ENCODE results near the gene KNDC1.
"Not testable (repeated sequence)": the region's sequence is repeated elsewhere in the genome, so short reads cannot be mapped to it uniquely, and the experiment has no call there.

The KNDC1 gene

DNA sequence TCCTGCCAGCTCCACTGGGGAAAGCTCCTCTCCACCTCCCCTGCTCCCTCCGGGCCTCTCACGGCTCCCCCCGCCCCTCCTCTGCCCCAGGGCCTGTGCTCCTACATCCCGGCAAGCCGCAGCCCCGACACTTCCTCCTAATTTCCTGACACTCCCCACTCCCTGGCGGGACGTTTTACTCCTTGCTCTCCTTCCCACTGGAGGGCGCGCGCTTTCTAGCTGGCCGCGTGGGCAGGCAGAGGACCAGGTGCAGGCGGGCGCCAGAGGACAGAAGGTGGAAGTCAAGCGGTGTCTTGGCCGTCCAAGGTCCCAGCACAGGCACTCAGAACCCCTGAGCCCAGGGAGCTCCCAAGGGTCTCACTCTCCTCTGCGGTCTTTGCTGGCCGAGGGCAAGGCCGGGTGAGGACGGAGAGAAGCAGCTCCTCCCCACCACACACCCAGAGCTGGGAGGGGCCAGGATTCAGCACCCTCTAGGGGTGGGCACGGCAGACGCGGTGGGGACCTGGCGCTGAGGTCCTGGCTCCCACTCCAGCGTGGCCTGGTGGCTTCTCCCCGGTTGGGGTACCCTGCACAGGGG, 97.6 kb downstream of the KNDC1 start:
- DNase-seq = peak in 6 of 58 donors; percentile 11 to 27 (median 18)

DNA sequence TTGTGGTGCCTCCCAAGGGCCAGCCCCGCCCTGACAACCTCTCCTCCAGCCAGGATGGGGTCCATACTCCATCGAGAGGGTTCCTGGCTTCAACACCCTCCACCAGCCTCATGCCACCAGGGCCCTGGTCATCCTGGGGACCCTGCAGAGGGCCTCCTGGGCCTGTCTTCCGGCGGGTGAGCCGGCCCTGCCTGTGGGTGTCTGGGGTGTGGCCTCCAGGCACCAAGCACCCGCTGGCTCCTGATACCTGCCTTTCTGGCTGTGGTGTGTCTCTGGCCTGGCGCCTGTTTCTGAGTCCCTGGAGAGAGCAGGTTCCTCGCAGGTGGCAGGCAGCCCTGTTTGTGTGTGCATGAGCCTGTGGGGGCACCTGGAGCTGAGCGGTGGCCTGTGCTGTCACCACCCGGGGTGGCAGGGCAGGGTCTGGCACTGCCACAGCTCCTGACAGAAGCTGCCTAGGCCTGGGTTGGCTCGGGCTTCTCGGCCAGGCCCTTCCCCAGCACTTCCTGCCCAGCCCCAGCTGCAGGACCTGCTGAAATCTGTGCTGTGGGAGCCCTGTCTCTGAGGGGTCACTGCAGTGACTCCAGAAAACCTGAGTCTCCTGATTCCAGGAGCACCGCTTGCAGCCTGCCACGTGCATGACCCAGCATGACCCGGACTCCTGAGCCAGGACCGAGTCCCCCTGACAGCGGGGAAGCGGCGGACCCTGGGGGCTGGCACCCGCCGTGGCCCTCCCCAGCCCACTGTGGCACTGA, 98.2 kb downstream of the KNDC1 start:
- no peak for DNase-seq

DNA sequence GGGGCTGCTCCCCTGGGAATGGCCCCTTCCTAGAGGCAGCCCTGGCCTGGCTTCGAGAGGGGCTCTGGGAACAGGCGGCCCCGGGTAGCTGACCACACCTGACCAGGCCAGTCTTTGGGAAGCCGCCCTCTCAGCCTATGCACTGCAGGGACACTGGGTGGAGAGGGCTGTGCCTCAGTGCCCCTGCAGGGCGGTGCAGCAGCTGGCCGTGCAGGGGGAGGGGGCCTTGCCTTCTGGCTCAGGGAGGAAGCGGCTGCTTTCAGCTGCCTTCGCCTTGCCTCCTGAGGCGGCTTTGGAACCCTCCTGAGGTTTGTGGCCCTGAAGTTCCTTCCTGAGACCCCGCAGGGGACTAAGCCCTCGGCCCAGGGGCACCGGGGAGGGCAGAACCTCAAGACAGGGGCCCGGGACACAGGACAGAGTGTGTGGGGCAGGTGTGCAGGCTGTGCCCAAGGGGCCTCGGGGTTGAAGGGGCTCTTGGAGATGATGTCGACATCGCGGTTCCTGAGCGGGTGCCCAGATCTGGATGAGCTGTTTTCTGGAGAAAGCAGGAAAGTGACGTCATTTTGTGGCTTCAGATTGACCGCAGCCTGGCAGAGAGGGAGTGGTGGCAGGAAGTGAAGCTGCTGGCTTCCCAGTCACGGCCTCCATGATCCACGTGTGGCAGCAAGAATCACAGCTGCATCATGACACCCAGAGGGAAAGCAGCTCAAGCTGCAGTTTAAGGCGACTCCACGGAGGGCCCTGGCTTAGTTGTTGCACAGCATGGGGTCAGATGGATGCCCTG, 99.0 kb downstream of the KNDC1 start:
- peak in 34 of 58 donors; percentile 8 to 73 (median 32) for DNase-seq

DNA sequence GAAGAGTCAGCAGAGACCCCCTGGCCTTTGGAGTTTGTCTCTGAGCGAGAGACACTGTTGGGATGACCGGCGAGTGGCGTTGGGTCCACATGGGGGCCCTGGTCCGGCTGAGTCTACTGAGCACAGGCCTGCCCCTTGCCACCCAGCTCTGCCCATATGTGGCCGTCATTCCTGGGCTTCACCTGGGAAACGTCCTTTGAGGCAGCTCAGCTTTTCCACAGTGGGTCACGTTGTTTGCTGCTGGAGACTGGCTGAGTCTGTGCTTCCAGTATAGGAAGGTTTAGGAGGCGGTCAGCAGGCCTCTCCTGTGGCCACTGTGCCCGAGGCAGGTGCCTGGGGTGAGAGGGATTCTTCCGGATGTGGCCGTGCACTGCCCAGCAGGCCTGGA, 99.6 kb downstream of the KNDC1 start:
- no peak for DNase-seq

DNA sequence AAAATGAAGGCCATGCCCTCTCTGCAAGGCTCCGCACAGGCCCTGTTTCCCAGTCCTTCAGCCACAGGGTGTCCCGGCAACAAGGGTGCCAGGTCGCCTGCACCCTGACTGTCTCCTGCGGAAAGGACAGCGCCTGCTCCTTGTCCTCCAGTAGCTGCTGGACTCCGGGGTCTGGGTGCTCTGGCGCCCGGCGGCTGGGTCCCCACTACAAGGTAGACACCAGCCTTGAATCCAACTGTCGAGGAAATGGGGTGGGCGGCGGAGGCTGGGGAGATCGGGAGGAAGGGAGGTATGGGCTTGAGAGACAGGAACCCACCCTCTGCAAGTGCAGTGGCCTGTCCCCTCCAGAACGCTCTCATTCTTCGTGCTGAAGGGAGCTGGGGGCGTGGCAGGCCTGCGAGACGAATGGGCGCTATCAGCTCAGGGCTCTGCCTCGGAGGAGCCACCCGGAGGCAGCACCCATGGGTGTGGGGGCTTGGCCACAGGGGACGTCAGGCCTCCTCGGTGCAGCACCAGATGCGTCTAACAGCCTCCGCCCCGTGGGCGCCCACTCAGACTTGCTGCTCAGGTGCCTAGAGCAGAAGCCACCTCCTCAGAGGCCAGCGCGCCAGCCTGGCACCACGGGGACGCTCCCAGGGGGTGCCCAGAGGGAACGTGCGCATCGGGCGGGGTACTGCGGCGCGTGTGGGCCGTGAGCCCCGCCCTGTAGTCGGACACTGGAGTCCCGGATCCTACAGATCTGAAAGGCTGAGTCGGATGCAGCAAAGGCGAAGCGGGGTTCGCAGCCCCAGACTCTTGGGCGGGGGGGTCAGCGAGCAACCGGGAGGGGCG, 101.1 kb downstream of the KNDC1 start:
- peak in 26 of 58 donors; percentile 12 to 77 (median 43) for DNase-seq

DNA sequence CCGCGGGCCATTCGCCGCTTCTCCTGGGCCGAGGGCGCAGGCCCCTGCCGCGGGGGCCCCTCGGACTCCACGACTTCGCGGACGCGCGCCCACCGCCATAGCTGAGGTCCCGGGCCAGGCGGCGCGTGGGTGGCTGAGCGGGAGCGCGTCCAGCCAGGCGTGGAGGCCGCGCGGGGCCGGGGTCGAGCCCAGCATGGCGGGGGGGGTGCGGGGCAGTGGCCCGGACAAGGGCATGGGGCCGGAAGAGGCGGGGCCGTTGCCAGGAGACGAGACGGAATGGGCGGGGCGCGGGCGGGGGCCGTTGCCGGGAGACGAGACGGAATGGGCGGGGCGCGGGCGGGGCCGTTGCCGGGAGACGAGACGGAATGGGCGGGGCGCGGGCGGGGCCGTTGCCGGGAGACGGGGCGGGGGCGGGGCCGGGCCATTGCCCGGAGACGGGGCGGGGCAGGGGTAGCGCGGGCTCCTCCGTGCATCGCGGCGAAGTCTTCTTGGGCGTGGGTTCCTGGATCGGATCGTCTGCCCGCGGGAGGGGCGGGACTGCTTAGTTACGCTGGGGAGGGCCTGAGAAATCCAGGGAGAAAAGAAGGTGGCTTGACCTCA, 101.8 kb downstream of the KNDC1 start:
- DNase-seq = peak in 55 of 58 donors; percentile 12 to 95 (median 76)

DNA sequence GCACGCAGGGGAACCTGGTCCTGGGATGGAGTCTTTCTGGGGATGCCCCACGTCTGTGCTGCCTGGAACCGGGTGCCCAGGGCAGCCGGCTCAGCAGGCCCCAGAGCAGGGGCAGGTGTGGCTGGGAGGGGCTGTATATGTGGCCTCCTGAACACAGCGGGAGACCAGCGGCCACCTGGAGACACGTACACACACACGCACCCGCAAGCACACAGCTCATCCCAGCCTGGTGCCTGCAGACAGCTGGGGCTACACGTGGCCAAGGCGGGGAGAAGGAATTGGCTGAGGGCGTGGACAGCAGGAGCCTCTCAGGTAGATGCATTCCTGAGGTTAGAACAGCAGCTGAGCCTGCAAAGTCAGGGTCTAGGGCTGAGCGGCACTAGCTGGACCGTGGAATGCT, 102.7 kb downstream of the KNDC1 start:
- DNase-seq = no peak

DNA sequence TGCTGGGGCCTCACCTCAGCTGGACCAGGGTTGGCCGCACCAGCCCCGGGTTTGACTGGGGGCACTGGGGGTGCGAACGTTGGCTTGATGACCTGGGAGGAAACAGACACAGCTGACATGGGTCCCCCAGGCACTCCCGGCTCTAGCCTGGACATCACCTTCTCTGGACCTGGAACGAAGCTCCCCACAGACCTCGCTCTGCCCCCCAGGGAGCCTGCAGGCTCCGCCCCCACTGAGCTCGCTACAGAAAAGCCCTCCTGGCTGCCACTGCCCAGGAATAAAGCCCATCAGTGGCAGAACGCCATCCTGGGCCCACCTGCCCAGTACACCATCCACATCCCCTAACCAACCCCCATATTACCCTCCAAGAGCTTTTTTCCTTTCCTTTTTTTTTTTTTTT, 103.7 kb downstream of the KNDC1 start:
- no peak for DNase-seq

DNA sequence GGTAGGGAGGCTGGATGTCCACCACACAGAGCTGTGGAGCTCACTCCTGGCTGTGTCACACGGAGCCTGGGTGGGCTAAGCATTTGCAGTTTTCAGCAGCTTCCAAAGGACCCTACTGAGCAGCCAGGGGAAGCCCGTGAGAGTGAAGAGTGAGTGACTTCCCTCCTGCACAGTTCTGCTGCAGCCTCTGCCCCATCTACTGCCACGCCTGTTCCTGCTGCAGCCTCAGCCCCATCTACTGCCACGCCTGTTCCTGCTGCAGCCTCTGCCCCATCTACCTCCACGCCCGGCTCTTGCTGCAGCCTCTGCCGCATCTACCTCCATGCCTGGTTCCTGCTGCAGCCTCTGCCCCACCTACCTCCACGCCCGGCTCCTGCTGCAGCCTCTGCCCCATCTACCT, 104.4 kb downstream of the KNDC1 start:
- DNase-seq = no peak

DNA sequence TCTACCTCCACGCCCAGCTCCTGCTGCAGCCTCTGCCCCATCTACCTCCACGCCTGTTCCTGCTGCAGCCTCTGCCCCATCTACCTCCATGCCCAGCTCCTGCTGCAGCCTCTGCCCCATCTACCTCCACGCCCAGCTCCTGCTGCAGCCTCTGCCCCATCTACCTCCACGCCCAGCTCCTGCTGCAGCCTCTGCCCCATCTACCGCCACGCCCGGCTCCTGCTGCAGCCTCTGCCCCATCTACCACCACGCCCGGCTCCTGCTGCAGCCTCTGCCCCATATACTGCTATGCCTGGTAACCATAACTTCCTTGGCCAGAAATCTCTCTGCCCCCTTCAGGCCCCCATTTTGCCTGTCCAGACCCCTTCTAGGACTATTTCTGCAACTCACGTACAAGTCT, 105.0 kb downstream of the KNDC1 start:
- not testable (repeated sequence) for DNase-seq

DNA sequence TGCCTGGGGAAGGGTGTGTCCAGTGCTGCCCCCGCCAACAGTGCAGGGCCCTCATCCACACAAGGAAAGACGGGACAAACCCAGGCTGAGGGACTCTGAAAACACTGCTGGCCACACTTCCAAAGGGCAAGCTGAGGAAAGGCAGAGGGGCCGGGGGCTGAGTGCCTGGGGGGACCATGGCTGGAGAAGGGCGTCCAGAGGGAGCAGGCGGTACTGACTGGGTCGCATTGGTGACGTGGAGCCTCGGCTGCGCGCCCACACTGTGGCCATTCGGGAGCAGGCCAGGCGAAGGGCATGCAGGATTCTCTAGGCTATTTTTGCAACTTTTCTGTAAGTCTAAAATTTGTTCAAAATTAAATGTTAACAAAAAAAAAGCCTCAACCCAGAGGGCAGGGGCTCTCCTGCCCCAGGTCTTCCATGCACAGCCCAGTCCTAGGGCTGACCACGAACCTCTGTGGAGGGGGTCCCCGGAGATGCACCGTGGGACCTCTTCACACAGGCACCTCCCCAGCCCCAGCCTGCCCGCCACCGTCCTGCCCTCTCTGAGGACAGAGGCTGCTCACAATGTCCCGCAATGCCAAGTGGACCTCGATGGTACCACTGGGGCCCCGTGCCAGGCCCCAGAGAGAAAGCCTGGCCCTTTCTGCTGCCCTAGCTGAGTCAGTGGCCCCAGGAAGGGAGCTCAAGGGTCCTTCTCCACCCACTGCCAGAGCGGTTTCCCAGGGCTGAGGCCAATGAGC, 106.2 kb downstream of the KNDC1 start:
- DNase-seq = no peak

DNA sequence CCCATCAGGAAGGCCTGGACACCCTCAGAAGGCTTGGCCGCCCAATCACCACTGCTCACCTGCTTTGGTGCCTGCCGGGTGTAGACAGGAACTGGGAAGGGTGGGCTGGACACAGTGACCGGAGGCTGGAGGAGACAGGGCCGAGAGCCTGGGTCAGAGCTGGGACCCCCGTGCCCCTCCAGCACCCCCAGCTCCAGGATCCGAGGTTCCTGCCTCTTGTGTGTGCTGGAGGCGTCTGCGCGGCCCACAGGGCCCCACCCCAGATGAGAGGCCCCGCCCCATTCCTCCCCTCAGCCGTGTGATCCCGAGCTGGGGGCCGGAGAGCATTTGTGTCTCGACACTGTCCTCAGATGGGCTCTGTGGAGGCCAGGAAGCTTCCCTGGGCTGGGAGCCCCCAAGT, 107.3 kb downstream of the KNDC1 start:
- no peak for DNase-seq

DNA sequence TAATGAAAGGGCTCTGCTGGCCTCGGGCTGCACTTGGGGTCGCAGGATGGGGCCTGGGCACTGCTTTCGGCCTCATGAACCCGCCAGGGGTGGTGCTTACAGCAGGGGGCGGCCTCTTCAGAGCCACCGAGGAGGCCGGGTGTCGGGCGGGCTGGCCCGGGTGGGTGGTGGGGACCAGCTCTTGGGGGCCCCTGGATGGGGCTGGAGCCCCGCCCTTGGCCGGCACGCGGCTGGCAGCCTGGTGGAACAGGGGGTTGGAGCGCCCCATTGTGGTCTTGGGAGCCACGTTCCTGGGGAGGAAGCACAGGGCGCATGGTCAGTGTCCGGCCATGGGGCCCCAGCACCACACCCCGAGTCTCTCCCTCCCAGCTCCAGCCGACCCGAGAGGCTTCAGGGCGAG, 107.8 kb downstream of the KNDC1 start:
- no peak for DNase-seq

DNA sequence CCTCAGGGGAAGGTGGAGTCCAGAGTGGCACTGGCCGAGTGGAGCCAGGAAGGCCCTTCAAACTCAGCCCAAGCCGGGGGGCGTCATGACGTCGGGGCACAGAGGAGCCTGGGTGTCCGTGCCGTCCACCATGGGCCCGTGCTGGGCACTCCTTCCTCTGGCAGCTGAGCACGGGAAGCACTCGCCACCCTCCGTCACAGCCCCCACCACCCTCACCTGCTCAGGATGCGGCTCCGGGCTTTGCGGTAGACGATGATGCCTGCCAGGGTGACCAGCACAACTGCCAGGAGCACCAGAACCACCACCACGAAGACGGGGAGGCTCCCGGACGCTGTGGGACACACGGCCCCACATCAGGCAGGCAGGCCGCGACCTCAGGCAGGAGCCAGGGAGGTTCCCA, 108.5 kb downstream of the KNDC1 start:
- DNase-seq = no peak

DNA sequence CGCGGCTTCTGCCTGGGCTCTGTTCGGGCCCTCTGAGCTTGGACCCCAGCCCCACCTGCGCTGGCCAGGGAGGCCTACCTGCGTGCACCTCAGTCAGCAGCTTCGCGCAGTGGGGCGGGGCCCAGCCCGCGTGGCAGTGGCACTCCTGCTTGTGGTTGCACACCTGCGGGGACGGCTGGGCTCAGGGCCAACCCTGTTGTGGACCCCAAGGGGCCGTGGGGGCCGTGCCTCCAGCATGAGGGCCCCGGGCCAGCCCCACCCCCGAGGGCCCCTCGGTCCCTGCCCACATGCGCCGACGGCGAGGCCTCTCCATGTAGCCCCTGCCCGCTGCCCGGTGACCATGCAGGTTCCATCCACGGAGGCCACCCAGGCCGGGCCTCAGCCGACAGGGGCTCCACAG, 109.3 kb downstream of the KNDC1 start:
- no peak for DNase-seq

DNA sequence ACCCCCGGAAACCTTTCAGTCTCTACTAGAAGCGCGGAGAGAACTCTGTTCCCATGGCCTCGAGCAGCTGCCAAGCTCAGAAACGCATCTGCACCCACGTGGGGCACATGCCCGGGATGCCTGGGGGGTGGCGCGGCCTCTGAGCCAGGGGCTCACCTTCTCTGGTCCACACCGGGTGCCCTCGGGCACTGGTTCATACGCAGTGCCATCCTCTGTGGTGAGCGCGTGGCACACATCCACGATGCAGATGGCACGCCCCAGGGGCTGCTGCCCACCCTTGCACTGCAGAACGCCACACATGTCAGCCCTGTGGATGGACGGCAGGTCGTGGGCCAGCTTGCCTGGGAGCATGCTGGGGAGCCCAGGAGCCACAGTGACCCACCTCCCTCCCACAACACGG, 110.2 kb downstream of the KNDC1 start:
- no peak for DNase-seq

DNA sequence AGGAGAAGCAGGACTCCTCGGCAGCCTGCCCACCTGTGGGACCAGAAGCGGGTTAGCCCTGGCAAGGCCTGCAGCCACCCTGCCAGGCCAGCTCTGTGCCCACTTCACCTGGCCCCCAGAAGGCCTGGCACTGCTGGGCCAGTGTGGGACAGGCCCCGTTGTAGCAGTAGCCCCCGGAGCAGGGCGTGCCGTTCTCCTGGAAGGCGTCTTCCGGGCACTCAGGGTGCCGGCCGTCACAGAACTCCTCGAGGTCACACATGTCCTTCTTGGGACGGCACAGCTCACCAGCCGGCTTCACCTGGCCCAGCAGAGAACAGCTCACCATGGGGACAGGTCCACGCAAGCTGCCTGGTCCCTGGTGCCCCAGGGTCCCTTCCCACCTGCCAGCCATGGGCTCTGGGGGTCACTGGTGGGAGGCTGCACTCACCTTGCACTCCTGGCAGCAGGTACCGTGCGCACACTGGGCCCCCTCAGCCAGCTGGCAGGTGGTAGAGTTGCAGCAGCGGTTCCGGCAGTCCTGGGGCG, 110.8 kb downstream of the KNDC1 start:
- no peak for DNase-seq

DNA sequence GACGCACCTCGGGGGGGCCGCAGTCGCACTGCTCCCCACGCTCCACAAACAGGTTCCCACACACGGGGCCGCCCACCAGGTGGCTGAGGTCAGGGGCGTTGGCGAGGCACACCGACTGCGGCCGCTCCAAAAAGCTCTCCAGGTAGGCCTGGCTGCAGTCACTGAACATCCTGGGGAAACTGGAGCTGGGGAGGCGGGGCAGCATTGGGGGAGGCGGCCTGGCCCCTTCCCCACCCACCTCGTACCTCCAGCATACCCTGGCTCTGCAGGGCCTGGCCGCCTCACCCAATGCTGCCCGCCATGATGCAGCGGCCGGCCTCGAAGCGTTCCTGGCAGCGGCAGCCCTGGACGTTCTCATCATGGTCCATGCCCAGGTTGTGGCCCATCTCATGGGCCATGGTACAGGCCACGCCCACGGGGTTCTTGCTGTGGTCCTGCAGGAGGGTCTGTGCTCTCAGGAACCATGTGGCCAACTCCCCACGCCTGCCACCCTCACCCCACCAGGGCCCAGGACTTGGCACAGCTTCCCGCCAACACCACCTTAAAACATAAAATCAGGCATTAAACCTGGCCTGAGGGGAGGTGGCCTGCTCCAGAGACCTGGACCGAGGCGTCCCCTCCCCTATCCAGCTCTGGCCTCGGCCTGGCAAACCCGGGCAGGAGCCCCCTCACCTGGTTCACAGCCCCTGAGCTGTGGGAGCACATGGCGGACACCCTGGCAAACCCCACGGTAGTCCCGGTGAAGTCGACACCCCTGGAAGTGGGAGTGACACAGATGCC, 111.7 kb downstream of the KNDC1 start:
- no peak for DNase-seq

DNA sequence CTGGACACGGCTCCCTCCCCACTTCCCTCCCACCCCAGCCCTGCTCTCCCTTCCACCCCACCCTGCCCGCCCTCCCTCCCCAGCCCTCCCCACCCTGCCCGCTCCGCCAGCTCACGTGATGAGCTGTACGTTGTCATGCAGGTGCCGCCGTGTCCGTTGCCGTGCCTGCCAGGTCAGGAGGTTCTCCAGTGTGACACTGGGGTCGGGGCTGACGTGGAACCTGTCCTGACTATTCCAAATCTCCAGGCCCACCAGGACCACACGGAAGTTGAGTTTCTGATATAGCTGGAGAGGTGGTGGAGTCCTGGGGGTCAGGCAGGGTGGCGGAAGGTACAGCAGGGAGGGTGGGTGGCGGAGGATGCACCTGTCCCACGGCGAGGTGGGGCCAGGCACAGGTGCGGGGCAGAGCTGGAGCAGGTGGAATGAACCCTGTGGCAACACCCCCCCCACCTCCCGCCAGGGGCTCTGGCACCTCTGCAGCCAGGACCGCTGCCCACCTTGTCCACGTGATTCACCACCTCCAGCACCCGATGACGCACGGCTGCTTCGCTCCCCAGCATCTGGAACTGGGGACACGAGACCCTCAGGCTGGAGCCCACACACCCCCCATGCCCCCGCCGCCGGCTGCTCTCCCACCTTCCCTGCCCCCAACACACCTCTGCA, 112.4 kb downstream of the KNDC1 start:
- DNase-seq = no peak

Measured in anterior cingulate cortex (tissue), 58 donors.